Fibroblast of skin of right quadriceps (primary cell): ENCODE results near the gene VPS39.

Source experiments
- DNase-seq: peaks from one replicate; pipeline ENCODE4 v3.0.0-alpha.2; 2013

Gene VPS39

GRCh38 chr15:42143356-42143755 is 64.7 kb downstream of the VPS39 start:
- DNase-seq = no peak

DNA sequence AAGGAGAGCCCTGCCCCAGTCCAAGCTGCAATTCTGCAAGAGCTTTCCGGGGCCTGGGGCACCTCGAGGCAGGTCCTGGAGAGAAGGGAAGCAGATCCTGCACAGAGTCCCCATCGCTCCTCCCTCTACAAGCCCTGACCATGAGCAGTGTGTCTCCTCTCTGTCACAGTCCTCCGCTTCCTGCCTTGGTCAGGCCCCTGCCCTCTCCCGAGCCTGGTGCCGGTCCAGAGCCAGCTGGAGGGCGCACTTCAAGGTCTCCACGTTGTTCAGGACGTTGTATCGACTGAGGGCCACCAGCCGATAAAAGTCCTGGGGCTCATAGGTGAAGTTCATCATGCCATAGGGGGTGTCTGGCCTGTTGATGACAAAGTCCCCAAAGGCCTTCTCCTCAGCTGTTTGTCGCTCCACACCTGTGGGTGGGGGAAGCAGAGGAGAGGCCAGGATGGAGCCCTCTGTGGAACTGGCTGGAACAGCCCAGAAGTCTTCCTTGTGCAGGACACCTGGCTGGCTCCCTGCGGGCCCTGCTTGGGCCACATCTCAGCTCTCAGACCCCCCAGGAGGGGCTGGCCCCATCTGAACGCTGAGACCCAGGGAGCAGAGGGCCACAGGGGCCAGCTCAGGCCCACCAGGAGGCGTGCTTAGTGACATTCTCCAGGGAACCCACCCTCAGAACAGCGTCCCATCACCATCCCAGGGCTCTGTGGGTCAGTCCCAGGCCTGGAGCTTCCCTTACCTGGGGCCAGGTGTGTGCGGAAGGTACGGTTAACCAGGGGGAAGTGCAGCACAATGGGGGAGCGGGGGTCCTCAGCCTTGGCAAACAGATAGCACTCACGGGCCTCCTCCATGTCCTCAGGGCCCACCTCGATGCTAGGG is 66.1 kb downstream of the VPS39 start:
- DNase-seq = no peak

- DNase-seq = no peak
These were observed 66.9 kb downstream of the VPS39 start for GRCh38 chr15:42141246-42141645.

GRCh38 chr15:42140383-42141070 is 67.6 kb downstream of the VPS39 start:
- no peak for DNase-seq

DNA sequence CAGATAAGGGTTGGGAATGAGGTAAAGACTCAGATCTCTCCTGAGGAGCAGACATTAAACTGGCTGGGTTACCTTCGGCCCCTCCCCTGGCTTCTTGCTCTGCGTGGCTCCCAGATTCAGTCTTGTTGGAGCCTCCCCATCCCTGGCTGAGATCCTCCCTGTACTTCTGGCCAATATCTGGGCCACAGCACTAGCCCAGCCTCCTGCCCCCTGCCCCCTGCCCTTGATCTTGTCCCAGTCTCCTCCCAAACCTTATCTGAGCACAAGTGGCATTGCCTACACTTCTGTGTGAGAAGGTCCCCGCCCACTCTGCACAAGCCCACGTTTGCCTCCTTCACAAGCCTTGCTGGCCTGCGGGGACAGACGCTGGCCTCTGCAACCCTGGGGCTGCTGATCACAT is 68.5 kb downstream of the VPS39 start:
- no peak for DNase-seq

DNA sequence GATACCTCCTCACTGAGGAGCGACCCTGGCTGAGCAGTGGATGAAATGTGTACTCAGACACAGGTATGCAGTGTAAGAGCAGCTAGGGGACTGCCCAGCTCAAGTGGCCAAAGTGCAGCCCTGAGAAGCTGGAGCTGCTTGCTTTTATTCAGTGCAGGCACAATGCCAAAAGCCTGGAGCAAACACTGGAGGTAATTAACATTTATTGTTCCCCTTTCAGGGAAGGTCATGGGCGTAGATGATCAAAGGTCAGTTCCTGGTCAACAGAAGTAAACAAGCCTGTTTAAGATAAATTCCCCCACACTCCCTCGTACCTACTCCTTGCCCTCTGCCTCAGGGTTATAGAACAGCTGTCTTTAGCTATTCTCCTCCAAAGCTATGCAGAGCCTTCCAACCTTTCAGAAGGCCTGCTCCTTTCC is 69.1 kb downstream of the VPS39 start:
- no peak for DNase-seq

- no peak for DNase-seq
These were observed 69.7 kb downstream of the VPS39 start for GRCh38 chr15:42138411-42138810.

- DNase-seq = peak; percentile 51
These were observed 70.4 kb downstream of the VPS39 start for GRCh38 chr15:42137461-42138261.

DNA sequence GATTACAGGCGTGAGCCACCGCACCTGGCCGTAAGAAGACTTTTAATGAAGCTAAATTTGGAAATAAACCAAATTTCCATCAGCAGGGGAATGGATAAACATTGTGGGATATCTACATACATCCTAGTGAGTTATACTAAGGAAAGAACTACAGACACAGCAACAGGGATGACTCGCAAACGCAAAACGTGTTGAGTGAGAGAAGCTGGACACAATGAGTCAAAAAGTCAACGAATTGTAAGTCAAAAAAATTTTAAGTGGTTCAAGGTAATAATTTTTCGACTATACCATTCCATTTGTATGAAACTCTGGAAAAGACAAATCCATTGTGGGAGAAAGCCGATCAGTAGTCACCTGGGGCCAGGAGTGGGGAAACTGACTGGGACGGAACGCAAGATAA is 71.6 kb downstream of the VPS39 start:
- DNase-seq = no peak

GRCh38 chr15:42135351-42135750 is 72.8 kb downstream of the VPS39 start:
- no peak for DNase-seq

DNA sequence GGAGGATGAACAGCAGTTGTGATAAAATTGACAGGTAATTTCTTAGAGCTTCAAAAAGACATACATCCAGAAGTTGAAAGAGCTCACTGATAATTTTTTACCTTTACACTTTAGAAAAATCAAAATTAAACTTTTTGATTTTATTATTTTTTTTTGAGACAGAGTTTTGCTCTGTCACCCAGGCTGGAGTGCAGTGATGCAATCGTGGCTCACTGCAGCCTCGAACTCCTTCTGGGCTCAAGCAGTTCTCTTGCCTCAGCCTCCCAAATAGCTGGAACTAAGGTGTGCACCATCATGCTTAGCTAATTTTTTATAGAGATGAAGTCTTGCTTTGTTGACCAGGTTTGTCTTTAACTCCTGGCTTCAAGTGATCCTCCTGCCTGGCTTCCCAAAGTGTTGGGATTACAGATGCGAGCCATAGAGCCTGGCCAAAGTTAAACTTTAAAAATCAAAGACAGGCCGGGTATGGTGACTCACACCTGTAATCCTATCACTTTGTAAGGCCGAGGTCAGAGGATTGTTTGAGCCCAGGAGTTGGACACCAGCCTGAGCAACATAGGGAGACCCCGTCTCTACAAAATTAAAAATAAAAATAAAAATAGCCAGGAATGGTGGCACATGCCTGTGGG is 73.4 kb downstream of the VPS39 start:
- DNase-seq = no peak

- peak; percentile 25 for DNase-seq
These were observed 74.1 kb downstream of the VPS39 start for GRCh38 chr15:42133886-42134502.

GRCh38 chr15:42133356-42133755 is 74.7 kb downstream of the VPS39 start:
- no peak for DNase-seq

DNA sequence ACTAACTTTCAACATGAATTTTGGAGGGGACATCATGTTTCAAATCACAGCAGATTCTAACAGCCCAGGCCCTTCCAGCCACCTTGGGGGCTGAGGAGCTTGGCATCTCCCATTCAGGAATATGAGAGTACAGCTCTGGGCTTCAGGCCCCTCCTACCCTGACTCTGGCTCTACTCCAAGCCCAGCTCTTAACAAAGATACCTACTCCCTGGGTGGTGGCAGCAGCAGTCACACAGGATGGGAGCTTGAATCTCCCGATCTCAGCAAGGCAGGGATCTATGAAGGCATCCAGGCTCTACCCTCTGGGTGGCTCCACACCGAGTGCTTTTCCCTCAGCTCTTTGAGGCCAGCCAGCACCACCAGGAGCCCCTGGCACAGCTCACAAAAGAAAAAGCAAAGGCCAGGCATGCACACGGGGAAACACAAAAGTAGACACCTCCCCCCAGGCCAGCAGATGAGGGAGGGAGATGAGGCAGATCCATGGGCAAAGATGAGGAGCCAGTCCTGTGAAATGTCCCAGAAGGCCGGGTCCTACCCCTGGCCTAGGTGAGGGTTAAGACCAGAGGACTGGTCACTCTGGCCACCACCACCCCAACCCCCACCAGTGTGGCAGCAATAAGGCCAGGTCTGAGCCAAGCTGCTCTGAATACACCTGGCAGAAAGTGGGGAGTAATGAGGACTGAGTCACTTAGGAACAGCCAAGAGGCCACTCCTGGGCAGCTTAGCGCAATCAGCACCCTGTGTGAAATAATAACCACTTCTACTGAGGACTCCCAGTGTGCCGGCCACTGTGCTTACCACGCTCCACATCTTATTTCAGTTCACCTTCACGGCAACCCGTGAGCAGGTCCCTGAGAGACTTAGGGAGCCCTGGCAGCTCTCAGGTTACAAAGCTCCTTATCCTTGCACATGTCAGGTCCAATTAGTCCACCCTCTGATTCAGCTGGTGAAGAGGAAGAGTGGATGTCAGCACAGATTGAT is 76.0 kb downstream of the VPS39 start:
- DNase-seq = no peak

DNA sequence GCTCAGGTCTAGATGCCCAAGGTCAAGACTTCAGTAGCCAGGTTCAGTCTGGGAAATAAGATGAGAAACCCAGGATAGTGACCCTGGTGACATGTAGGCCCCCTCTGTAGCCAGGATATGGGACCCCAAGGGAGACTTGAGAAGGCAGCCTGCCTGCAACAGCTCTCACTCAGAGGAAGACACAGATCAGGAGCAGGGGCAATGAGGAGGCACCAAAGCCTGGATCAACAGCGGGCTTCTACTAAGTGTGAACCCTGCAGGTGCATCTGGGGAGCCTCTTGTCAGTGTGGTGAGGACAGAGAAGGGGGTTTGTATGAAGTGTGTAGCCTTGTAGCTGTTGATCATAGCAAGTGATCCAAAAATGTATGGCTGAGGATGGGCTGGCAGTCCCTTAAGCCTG is 77.1 kb downstream of the VPS39 start:
- no peak for DNase-seq

- DNase-seq = no peak
These were observed 77.7 kb downstream of the VPS39 start for GRCh38 chr15:42130246-42130986.

- peak; percentile 18 for DNase-seq
These were observed 78.7 kb downstream of the VPS39 start for GRCh38 chr15:42129364-42129763.

DNA sequence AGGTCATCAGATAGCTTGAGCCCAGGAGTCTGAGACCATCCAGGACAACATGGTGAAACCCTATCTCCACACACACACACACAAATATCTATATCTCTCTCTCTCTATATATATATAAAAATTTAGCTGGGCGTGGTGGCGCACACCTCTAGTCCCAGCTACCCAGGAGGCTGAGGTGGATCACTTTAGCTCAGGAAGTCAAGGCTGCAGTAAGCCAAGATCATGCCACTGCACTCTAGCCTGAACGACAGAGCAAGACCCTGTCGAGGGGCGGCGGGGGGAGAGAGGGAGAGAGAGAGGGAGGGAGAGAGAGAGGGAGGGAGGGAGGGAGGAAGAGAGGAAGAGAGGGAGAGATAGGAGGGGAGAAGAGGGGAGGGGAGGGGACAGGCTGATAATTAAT is 79.6 kb downstream of the VPS39 start:
- no peak for DNase-seq

DNA sequence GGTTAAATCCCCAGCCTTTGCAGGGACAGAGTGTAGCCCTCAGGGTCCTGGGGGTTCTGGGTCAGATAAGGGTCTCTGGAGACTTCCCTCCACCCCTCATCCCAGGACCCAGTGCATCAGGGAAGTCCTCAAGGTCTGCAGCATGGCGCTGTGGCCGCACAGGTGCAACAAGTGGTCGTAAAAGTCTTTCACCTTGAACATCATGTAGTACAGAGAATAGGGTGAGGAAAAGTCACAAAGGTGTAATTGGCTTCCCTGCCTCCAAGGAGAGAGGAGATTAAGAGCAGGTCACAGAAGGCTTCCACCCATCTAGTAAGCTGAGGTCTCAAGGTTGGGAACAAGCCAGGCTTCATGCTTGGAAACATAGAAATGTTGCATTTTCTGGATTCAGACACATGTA is 84.6 kb downstream of the VPS39 start:
- no peak for DNase-seq

DNA sequence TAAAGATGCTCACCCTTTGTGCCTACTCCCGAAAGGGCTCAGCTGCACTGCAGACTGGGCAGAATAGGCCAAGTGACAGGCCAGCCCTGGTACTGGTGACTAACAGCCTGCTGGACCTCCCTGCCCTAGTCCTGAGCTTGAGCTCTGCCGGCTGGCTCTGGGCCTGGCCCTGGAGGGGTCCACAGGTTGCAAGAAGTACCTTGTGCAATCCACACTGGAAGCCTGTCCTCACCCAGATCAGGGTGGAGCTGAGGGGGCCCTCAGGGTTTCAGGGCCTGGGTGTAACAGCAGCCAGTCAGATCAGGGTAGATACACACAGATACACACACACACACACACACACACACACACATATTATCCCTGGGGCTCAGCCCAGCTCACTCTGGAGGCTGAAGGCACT is 86.4 kb downstream of the VPS39 start:
- DNase-seq = no peak

DNA sequence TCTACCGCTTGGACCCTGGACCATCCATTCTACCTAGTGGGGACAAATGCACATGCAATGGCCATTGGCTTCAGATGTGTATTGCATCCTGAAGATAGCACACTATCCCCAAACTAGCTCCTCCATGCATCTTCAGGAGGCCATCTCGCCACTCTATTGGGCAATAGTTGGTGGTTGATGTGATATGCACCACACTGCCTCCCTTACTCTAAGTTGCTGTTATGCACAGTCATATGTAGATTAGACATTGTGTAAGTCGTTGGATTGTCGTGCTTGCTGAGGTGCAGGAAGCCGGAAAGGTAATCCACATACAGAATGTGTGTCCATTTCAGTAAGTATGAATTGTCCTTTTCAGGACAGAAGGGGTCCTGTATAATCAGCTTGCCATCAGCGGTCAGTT is 87.1 kb downstream of the VPS39 start:
- DNase-seq = no peak
